Measurements from ENCODE around the gene INTS6.

DNA sequence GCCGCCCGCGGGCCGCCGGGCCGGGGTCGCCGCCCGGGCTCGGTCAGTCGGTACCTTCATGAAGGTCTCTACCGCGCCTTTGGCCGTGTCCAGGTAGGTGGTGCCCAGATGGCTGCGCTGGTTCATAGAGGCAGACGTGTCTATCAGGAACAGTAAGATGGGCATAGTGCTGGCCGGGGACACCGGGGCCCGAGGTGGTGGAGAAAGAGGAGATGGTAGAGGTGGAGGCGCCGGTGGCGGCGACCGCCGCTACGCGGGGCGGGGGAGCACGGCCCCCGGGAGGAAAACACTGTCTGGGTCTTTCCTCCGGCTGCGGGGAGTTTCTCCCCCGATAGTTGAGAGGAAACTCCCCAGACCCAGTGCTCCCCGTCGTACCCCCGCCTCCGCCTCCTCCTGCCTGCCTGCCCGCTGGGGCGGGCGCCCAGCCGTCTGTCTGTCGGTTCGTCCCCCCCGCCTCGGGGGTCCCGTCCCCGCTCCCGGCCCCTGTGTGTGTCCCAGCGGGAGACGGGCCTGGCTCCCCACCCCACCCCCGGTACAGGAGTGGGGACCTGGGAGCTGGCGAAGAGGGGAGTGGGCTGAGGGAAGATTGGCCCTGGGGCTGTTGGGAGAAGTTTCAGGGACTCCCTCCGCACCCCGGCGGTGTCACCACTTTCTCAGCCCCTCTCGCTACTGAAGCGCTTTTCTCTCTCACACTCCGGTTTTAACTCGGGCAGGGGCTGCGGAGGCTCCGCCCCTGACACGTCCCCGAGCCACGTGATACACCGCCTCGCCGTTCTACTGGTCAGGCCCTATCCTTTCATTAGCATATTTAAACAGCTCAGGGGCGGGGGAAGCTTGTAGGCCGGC is at the start of gene INTS6:
- TF ChIP-seq, protein P1, sequence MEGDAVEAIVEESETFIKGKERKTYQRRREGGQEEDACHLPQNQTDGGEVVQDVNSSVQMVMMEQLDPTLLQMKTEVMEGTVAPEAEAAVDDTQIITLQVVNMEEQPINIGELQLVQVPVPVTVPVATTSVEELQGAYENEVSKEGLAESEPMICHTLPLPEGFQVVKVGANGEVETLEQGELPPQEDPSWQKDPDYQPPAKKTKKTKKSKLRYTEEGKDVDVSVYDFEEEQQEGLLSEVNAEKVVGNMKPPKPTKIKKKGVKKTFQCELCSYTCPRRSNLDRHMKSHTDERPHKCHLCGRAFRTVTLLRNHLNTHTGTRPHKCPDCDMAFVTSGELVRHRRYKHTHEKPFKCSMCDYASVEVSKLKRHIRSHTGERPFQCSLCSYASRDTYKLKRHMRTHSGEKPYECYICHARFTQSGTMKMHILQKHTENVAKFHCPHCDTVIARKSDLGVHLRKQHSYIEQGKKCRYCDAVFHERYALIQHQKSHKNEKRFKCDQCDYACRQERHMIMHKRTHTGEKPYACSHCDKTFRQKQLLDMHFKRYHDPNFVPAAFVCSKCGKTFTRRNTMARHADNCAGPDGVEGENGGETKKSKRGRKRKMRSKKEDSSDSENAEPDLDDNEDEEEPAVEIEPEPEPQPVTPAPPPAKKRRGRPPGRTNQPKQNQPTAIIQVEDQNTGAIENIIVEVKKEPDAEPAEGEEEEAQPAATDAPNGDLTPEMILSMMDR (conservative IDR thresholded peaks at IDR 0.05; ENCODE audit: low read depth, low read length) = no peak
- TF ChIP-seq EZH2phosphoT487 (IDR thresholded peaks at IDR 0.05; ENCODE audit: borderline replicate concordance, low read length) (no peak), EZH2 (IDR thresholded peaks at IDR 0.05; ENCODE audit: low read length, unreplicated experiment) (no peak)

Measured in PC-3 (cell line).